ENCODE results near the gene CENPM. TPM values are rescaled to one million over a fixed set of nuclear protein-coding genes. Genes with fewer than 3 reads are reported as not detected.
A peak's percentile ranks its signal among the peaks of the same experiment; 100 is the strongest.

CENPM gene
- total and polyA plus RNA-seq, 10 of the 15 experiments (the other 5 are each of a cell fraction or from before 2014, with no cell fraction given) = 36.7 to 212 (median 74.7) TPM

GRCh38 chr22:41920271-41920976, 26.5 kb downstream of the CENPM start (continued):
- TF ChIP-seq ZBTB40 (IDR thresholded peaks at IDR 0.05; ENCODE audit: borderline replicate concordance) (no peak; the same call in 1 of the 2 replicates), E2F8 (IDR thresholded peaks at IDR 0.05; ENCODE audit: low read depth, partially characterized antibody) (no peak), CREB1 (IDR thresholded peaks at IDR 0.05; ENCODE audit: low read depth) (no peak), RB1 (IDR thresholded peaks at IDR 0.05; ENCODE audit: borderline replicate concordance) (0 out of 2 replicates have a peak, but pooled peaks have one; percentile 20), IKZF2 (IDR thresholded peaks at IDR 0.05) (peak; percentile 85 to 87), TCF3 (IDR thresholded peaks at IDR 0.05; ENCODE audit: borderline replicate concordance, insufficient read depth, low read depth, low read length) (peak; percentile 95), ZZZ3 (IDR thresholded peaks at IDR 0.05; ENCODE audit: control insufficient read depth, insufficient read length, low read depth) (no peak), NFIC (IDR thresholded peaks at IDR 0.05; ENCODE audit: low read depth, low read length) (no peak), CHD1 (IDR thresholded peaks at IDR 0.05; ENCODE audit: low read depth, low read length) (no peak), ZNF24 (IDR thresholded peaks at IDR 0.05) (no peak), RELA (IDR thresholded peaks at IDR 0.05; ENCODE audit: borderline replicate concordance, partially characterized antibody) (peak; percentile 50), MYC (IDR thresholded peaks at IDR 0.05; ENCODE audit: insufficient read depth, insufficient read length, insufficient replicate concordance, low read length, severe bottlenecking) (no peak), ATF2 (IDR thresholded peaks at IDR 0.05; ENCODE audit: low read length) (no peak), ZNF622 (IDR thresholded peaks at IDR 0.05) (no peak), SUZ12 (IDR thresholded peaks at IDR 0.05; ENCODE audit: unreplicated experiment) (no peak), CBX3 (IDR thresholded peaks at IDR 0.05; ENCODE audit: borderline replicate concordance, low read depth) (no peak), GABPA (IDR thresholded peaks at IDR 0.05; ENCODE audit: low read depth) (no peak), CBX5 (IDR thresholded peaks at IDR 0.05; ENCODE audit: low read depth) (no peak), EP300 (IDR thresholded peaks at IDR 0.05; ENCODE audit: borderline replicate concordance in 1 of 2, control insufficient read depth in 1 of 2, low read depth in 2 of 2, low read length in 2 of 2) (peak; percentile 32 to 52; a peak in 1 of 4 replicates), SMC3 (IDR thresholded peaks at IDR 0.05; ENCODE audit: borderline replicate concordance, low read length) (no peak)

Measured in GM12878 (cell line).